ENCODE data around the gene OTULIN.
A peak's percentile ranks its signal among the peaks of the same experiment; 100 is the strongest.

The OTULIN gene

DNA sequence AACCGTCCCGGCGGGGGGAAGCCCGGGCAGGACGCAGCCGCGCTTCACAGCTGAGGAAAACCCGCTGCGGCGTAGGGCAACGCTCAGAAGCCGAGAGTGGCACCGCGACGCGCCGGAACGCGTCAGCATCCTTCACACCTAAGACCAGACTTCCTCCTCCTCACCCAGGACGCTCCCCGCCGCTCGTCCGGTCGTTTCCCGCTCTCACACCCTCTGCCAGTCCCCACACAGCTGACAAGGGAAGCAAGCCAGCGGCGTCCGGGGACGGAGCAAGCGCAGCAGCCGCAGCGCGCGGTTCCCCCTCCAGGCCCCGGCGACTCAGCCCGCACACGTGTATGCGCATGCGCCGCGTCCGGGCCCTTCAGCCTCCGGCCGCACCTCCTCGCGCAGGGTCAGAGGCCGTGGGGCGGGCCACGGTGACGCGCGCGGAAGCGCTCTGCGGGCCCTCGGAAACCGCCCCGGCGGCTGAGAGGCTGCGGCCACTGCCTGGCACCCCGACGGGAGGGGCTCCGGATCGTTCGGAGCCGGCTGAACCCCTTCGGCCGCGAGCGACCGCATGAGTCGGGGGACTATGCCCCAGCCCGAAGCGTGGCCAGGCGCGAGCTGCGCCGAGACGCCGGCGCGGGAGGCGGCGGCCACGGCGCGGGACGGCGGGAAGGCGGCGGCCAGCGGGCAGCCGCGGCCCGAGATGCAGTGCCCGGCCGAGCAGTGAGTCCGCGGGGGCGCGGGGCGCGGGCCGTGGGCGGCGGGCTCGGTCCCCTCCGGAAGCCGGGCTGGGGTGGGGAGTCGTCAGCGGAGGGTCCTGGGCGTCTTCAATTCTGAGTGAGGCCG lies at the start of gene OTULIN (continued):
- TF ChIP-seq ZNF132 (tag by site-specific recombination; IDR thresholded peaks at IDR 0.05; ENCODE audit: borderline replicate concordance) (no peak), ATF2 (tag by site-specific recombination; IDR thresholded peaks at IDR 0.05; ENCODE audit: low read depth) (no peak), ZBTB7A (tag by site-specific recombination; IDR thresholded peaks at IDR 0.05; ENCODE audit: low read depth) (peak; percentile 10; the same call in 1 of the 2 replicates), ZNF302 (tag by site-specific recombination; IDR thresholded peaks at IDR 0.05; ENCODE audit: low read depth) (no peak), ZBTB48 (tag by site-specific recombination; IDR thresholded peaks at IDR 0.05) (peak; percentile 92), HIC1 (tag by site-specific recombination; IDR thresholded peaks at IDR 0.05) (peak; percentile 89), ZNF561 (tag by site-specific recombination; IDR thresholded peaks at IDR 0.05; ENCODE audit: borderline replicate concordance) (peak; percentile 88), ZNF221 (tag by site-specific recombination; IDR thresholded peaks at IDR 0.05; ENCODE audit: borderline replicate concordance) (no peak), IKZF3 (tag by site-specific recombination; IDR thresholded peaks at IDR 0.05) (0 out of 2 replicates have a peak, but pooled peaks have one; percentile 62), ZNF121 (tag by site-specific recombination; IDR thresholded peaks at IDR 0.05) (no peak), ZBTB1 (tag by site-specific recombination; IDR thresholded peaks at IDR 0.05) (no peak), ZNF768 (tag by site-specific recombination; IDR thresholded peaks at IDR 0.05) (no peak; the same call in 1 of the 2 replicates), KLF7 (tag by site-specific recombination; IDR thresholded peaks at IDR 0.05; ENCODE audit: borderline replicate concordance) (no peak), WT1 (tag by site-specific recombination; IDR thresholded peaks at IDR 0.05) (no peak; the same call in 1 of the 2 replicates), FEZF1 (tag by site-specific recombination; IDR thresholded peaks at IDR 0.05) (no peak), SALL2 (tag by site-specific recombination; IDR thresholded peaks at IDR 0.05; ENCODE audit: borderline replicate concordance) (no peak), ZBTB10 (tag by site-specific recombination; IDR thresholded peaks at IDR 0.05) (peak; percentile 78), ZNF416 (tag by site-specific recombination; IDR thresholded peaks at IDR 0.05) (no peak), ZNF223 (tag by site-specific recombination; IDR thresholded peaks at IDR 0.05) (no peak), ZNF660 (tag by site-specific recombination; IDR thresholded peaks at IDR 0.05) (peak; percentile 55), ZSCAN5A (tag by site-specific recombination; IDR thresholded peaks at IDR 0.05) (peak; percentile 96), ZNF174 (tag by site-specific recombination; IDR thresholded peaks at IDR 0.05) (no peak), ZNF629 (tag by site-specific recombination; IDR thresholded peaks at IDR 0.05) (peak; percentile 83), ZNF707 (tag by site-specific recombination; IDR thresholded peaks at IDR 0.05) (peak; percentile 34; the same call in 1 of the 2 replicates), KLF10 (tag by site-specific recombination; IDR thresholded peaks at IDR 0.05) (peak; percentile 85), PRDM6 (tag by site-specific recombination; IDR thresholded peaks at IDR 0.05) (no peak)
